HepG2 (cell line): ENCODE measurements around the gene NFE2L3. TPM values are rescaled to one million over a fixed set of nuclear protein-coding genes. Genes with fewer than 3 reads are reported as not detected.

ENCODE experiments used
- ATAC-seq: fragments of 200-7000 bp; cut with Tn5 transposase; 3 replicates; pipeline ENCODE4 v1.9.1; 2020; ENCODE audit warnings: mild to moderate bottlenecking, moderate library complexity
- BruUV-seq: library from RNA; stranded (reverse); fragments of 400-500 nt; replicated peaks from 2 replicates; lab custom pipeline; 2021; lab: Mats Ljungman, UMichigan
- CTCF ChIA-PET: fragments of 300-600 bp; formaldehyde crosslinking; extraction: SDS; loops from one replicate; lab custom pipeline; 2021; ENCODE audit warnings: low total read pairs, inconsistent platforms, low intra/inter-chr PET ratio; lab: Yijun Ruan, JAX
- POLR2A ChIA-PET: fragments of 350-600 bp; sonication (Branson Sonifier 250); formaldehyde crosslinking; loops from one replicate; lab custom pipeline; 2020; ENCODE audit warnings: antibody characterized with exemption, inconsistent platforms; lab: Yijun Ruan, JAX
- DNase-seq: peaks from one replicate; pipeline ENCODE4 v3.0.0-alpha.2; 2015; ENCODE audit warnings: low spot score
- FAIRE-seq: peaks from 3 replicates; lab custom pipeline; 2011; peaks lifted over from hg19 to GRCh38; lab: Jason Lieb, UNC
- H2AFZ ChIP-seq: one replicate; pipeline ENCODE4 v1.6.1; 2011; ENCODE audit warnings: low read length, inconsistent platforms
- H3K27ac ChIP-seq: fragments of 300-600 bp; 3 replicates; pipeline ENCODE4 v1.8.0; 2011; ENCODE audit warnings: mixed run types, mild to moderate bottlenecking, mixed read lengths, low read length, inconsistent platforms; ENCODE audit not compliant: insufficient read depth; ENCODE audit errors: extremely low read length
- H3K27me3 ChIP-seq, 2 experiments: fragments of 200-600 bp in 1 of 2; 2 replicates in 1 of 2; 3 replicates in 1 of 2; pipeline versions ENCODE4 v1.6.0 to v1.8.0; 2011; ENCODE audit warnings: low read length in 2 of 2, mild to moderate bottlenecking in 2 of 2, moderate library complexity in 2 of 2, inconsistent platforms in 1 of 2; ENCODE audit not compliant: insufficient read depth in 2 of 2, control insufficient read depth in 1 of 2
- H3K36me3 ChIP-seq, 2 experiments: fragments of 200-600 bp in 1 of 2; replicated peaks in 1 of 2; 2 replicates in 1 of 2; 3 replicates in 1 of 2; pipeline versions ENCODE4 v1.5.1 to v1.8.0; 2011; ENCODE audit warnings: low read length in 2 of 2, inconsistent platforms in 1 of 2; ENCODE audit not compliant: insufficient read depth in 2 of 2, control insufficient read depth in 1 of 2
- H3K4me1 ChIP-seq: 2 replicates; pipeline ENCODE4 v1.5.1; 2012; ENCODE audit warnings: low read length, inconsistent platforms; ENCODE audit not compliant: insufficient read depth
- H3K4me2 ChIP-seq: 2 replicates; pipeline ENCODE4 v1.6.0; 2011; ENCODE audit warnings: low read depth, low read length, inconsistent platforms
- H3K4me3 ChIP-seq, 3 experiments: fragments of 200-600 bp in 1 of 3; sonication (generic), shearing (Covaris generic) in 1 of 3; replicated peaks in 1 of 3; 2 replicates each; pipeline ENCODE4 v1.5.1; 2011 to 2016; ENCODE audit warnings: low read length in 3 of 3, inconsistent platforms in 2 of 3, low read depth in 2 of 3, mild to moderate bottlenecking in 2 of 3, control low read depth in 1 of 3, mixed read lengths in 1 of 3; ENCODE audit not compliant: insufficient read depth in 1 of 3
- H3K79me2 ChIP-seq: one replicate; pipeline ENCODE4 v1.6.1; 2011; ENCODE audit warnings: low read length, inconsistent platforms; ENCODE audit not compliant: insufficient read depth
- H3K9ac ChIP-seq: 2 replicates; pipeline ENCODE4 v1.6.0; 2011; ENCODE audit warnings: mild to moderate bottlenecking, low read depth, low read length, inconsistent platforms; ENCODE audit not compliant: insufficient read depth
- H3K9me3 ChIP-seq: 2 replicates; pipeline ENCODE4 v1.5.1; 2012; ENCODE audit warnings: mild to moderate bottlenecking, low read length
- H4K20me1 ChIP-seq: 2 replicates; pipeline ENCODE4 v1.6.0; 2011; ENCODE audit warnings: inconsistent platforms, mild to moderate bottlenecking, low read length, moderate library complexity; ENCODE audit not compliant: insufficient read depth
- HMGA1 ChIP-seq: sonication (generic); formaldehyde crosslinking; conservative IDR thresholded peaks from 2 replicates; pipeline ENCODE4 v1.4.0; 2020; ENCODE audit warnings: missing genetic modification reagents
- HMGXB3 ChIP-seq: sonication (generic); formaldehyde crosslinking; IDR thresholded peaks from 2 replicates; pipeline ENCODE4 v1.4.0; 2020; ENCODE audit warnings: missing genetic modification reagents, borderline replicate concordance
- HOXA3 ChIP-seq: sonication (generic); formaldehyde crosslinking; IDR thresholded peaks from 2 replicates; pipeline ENCODE4 v1.5.0; 2020; ENCODE audit warnings: missing genetic modification reagents
- MNT ChIP-seq: fragments of 450-650 bp; IDR thresholded peaks from 2 replicates; pipeline ENCODE4 v1.6.1; 2016
- NFAT5 ChIP-seq: sonication (generic); formaldehyde crosslinking; IDR thresholded peaks from 2 replicates; pipeline ENCODE4 v1.4.0; 2020; ENCODE audit warnings: missing genetic modification reagents
- PBX2 ChIP-seq: IDR thresholded peaks from 2 replicates; pipeline ENCODE4 v1.6.1; 2016; ENCODE audit warnings: control low read depth
- TBX2 ChIP-seq: sonication (generic); formaldehyde crosslinking; IDR thresholded peaks from 2 replicates; pipeline ENCODE4 v1.5.0; 2020; ENCODE audit warnings: missing genetic modification reagents, mild to moderate bottlenecking, borderline replicate concordance
- ZNF230 ChIP-seq: sonication (generic); formaldehyde crosslinking; IDR thresholded peaks from 2 replicates; pipeline ENCODE4 v1.4.0; 2020; ENCODE audit warnings: mild to moderate bottlenecking, missing genetic modification reagents
- ZNF383 ChIP-seq: sonication (generic); formaldehyde crosslinking; IDR thresholded peaks from 2 replicates; pipeline ENCODE4 v1.4.0; 2020; ENCODE audit warnings: missing genetic modification reagents, mild to moderate bottlenecking, borderline replicate concordance
- WGBS: methylation state at CpG from one replicate; pipeline ENCODE4 v1.1.6; 2017; ENCODE audit warnings: low lambda C conversion rate; 5-methylcytosine and 5-hydroxymethylcytosine counted together
- in situ Hi-C: cut with HindIII; loops from 2 replicates; pipeline ENCODE4 v1.10.0; 2017; ENCODE audit warnings: low pct_unique_long_range_greater_than_20kb; ENCODE audit not compliant: extremely low pct_ligation_motif_present
- intact Hi-C: fragments of 100-400 bp; cut with micrococcal nuclease; formaldehyde crosslinking; loops from one replicate; pipeline ENCODE4 v1.10.0; 2022; ENCODE audit not compliant: unreplicated experiment
- polyA plus RNA-seq, 8 experiments: library from polyadenylated mRNA; depleted of rRNA in 3 of 8; stranded (reverse) in 7 of 8; unstranded in 1 of 8; fragments of >200 nt; fragmentation: Illumina TruSeq in 4 of 8; extraction: Trizol in 4 of 8; gene quantifications; 2 replicates each; pipeline versions ENCODE4 v1.2.1 to v1.2.3, GENCODE V29; 2011 to 2016; ENCODE audit warnings: low read depth in 4 of 8, missing spikeins in 1 of 8, mixed read lengths in 1 of 8; ENCODE audit not compliant: insufficient read depth in 1 of 8
- total RNA-seq, 5 experiments: library from RNA; depleted of rRNA; stranded (reverse); fragments of >200 nt; fragmentation: Illumina TruSeq; extraction: Trizol; gene quantifications; 2 replicates each; pipeline ENCODE4 v1.2.3, GENCODE V29; 2016; ENCODE audit warnings: low read depth in 1 of 5

The NFE2L3 gene
- total and polyA plus RNA-seq, 2 of the 13 experiments (the other 11 are each of a cell fraction or from before 2014, with no cell fraction given): 11.4 to 19.4 TPM

- Histone ChIP-seq H4K20me1 (no peaks in the 10 kb centered on the region), H2AFZ (no peak overlapping the region), H3K4me1 (no peaks in the 10 kb centered on the region), H3K4me3 (no peak overlapping the region), H3K36me3 (no peaks in the 10 kb centered on the region), H3K9ac (no peak overlapping the region), H3K27ac (no peak overlapping the region), H3K4me2 (no peak overlapping the region), H3K9me3 (no peaks in the 10 kb centered on the region), H3K27me3 (no peaks in the 10 kb centered on the region), H3K79me2 (no peaks in the 10 kb centered on the region)
- DNase-seq: no peak
- in situ Hi-C loops (no loop called here), intact Hi-C loops (no loop called here)
- TF ChIP-seq HOXA3 (no peak), NFAT5 (CRISPR knock-in tag) (no peak), HMGXB3 (no peak), ZNF230 (CRISPR knock-in tag) (no peak), PBX2 (CRISPR knock-in tag) (no peak), HMGA1 (CRISPR knock-in tag) (no peak), MNT (no peak), ZNF383 (CRISPR knock-in tag) (no peak), TBX2 (CRISPR knock-in tag) (no peak)
- ATAC-seq: no peak
- WGBS: 92% methylated on average over 9 of the region's 9 CpGs
- CTCF ChIA-PET: no interaction called here
- no TSS peak for BruUV-seq
- POLR2A ChIA-PET: no interaction called here
- no peak for FAIRE-seq
Measured at GRCh38 chr7:26165950-26166683, 14.1 kb downstream of the NFE2L3 start.
